ENCODE data around the gene CD302.

DNA sequence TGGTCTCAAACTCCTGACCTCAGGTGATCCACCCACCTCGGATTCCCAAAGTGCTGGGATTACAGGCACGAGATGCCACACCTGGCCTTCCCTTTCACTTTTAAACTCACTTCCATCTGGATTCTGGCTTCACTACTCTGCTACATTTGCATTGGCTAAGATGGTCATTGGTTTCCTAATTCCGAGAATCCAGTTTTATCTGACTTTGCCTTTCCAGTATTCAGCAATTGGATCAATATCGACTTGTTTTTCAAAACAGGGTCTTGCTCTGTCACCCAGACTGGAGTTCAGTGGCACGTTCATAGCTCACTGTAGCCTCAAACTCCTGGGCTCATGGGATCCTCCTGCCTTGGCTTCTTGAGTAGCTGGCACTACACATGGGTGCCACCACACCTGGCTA, 4.7 kb upstream of the CD302 start:
- TF ChIP-seq, protein P1, sequence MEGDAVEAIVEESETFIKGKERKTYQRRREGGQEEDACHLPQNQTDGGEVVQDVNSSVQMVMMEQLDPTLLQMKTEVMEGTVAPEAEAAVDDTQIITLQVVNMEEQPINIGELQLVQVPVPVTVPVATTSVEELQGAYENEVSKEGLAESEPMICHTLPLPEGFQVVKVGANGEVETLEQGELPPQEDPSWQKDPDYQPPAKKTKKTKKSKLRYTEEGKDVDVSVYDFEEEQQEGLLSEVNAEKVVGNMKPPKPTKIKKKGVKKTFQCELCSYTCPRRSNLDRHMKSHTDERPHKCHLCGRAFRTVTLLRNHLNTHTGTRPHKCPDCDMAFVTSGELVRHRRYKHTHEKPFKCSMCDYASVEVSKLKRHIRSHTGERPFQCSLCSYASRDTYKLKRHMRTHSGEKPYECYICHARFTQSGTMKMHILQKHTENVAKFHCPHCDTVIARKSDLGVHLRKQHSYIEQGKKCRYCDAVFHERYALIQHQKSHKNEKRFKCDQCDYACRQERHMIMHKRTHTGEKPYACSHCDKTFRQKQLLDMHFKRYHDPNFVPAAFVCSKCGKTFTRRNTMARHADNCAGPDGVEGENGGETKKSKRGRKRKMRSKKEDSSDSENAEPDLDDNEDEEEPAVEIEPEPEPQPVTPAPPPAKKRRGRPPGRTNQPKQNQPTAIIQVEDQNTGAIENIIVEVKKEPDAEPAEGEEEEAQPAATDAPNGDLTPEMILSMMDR (IDR thresholded peaks at IDR 0.05) = no peak
- TF ChIP-seq POLR2AphosphoS5 (IDR thresholded peaks at IDR 0.05; ENCODE audit: low read depth, low read length) = no peak
